NK-92 treated with Interleukin-12 subunit alpha and Interleukin-12 subunit beta, amount 100 ng/mL, for 24 hours (cell line): ENCODE measurements around the gene TLR9.
A peak's percentile ranks its signal among the peaks of the same experiment; 100 is the strongest.

Experiments
- DNase-seq: peaks from one replicate; lab custom pipeline; 2025; lab: John Stamatoyannopoulos, UW

Gene TLR9

GRCh38 chr3:52231502-52232278, 6.2 kb upstream of the TLR9 start:
- DNase-seq = peak; percentile 25

GRCh38 chr3:52230889-52231499, 5.5 kb upstream of the TLR9 start:
- no peak for DNase-seq

DNA sequence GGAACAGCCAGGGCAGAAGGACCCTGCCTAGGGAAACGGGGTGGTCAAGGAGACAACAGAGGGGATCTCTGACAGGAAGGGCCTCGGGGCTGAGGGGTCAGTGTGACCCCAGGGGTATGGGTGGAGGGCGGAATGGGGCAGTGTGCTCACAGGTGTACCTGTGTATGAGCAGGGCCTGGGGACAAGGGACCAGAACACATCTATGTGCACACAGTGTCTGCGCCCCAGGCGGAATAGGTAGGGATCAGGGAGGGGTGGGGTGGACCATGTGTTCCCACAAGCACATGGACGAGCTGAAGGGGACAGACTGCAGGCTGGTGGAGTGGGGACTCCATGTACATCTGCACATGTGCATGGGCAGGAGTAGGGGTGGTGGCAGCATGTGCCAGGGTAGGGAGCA, 5.0 kb upstream of the TLR9 start:
- no peak for DNase-seq

DNA sequence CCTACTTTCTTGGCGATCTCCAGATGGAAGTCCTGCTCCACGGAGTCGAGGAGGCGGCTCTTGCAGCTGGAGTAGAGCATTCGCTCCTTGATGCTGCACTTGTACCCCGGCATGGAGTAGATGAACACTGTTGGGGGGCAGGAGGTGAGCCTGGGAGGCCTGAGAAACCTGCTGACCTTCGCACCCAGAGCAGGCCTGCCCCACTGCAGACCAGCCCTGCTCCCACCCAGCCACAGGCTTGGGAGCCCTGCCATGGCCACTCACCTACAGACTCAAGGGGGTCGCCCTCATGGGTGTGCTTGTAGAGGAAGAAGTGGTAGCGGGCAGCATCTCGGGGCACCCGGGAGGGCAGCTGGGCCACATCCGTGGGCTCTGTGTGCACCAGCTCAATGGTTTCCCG, 4.2 kb upstream of the TLR9 start:
- no peak for DNase-seq

DNA sequence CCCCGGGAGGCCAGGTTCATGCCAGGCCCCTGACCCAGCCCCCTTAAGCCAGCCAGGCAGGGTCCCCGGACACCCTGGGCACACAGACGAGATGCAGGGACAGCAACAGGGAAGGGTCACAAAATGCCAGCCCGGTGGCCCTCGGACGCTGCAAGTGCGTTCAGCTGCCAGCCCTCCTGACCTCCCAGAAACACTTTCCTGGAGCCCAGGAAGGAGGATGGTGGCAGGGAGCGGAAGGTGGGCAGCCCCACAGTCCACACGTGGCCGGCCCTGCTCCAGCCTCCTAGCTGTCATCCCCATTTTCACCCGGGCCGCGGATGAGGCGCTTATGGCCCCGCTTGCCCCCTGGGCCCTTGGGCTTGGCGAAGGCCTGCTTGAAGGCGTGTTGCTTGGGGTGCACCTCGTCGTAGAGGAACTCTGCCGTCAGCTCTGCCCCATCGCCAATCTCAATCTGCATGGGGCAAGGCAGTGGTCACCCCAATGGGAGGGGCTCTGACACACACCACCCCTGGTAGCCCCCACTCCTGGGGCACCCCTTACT, 3.4 kb upstream of the TLR9 start:
- no peak for DNase-seq

- DNase-seq = no peak
Observed at GRCh38 chr3:52228266-52228665, 2.8 kb upstream of the TLR9 start.

- no peak for DNase-seq
Observed at GRCh38 chr3:52227766-52228165, 2.3 kb upstream of the TLR9 start.

DNA sequence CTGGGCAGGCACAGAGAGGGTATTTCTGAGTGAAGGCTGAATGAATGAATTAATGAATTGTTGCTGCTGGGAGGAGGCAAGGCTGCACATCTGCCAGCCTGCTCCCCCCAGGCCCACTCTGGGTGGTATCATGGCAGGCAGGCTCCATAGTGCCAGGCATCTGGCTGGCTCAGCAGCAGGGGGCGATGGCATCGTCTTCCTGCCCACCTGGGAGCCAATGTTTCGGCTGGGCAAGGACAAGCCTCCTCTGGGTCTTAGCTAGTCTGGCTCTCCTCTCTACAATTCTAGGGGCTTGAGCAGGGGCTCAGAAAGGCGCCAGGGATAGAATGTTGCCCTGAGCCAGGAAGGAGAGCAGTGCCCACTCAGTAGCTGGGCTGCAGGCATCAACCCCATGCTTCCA, 1.7 kb upstream of the TLR9 start:
- no peak for DNase-seq

GRCh38 chr3:52226229-52226817, 878 bp upstream of the TLR9 start:
- no peak for DNase-seq

- DNase-seq = no peak
Observed at GRCh38 chr3:52223449-52224408, 1.7 kb downstream of the TLR9 start.

DNA sequence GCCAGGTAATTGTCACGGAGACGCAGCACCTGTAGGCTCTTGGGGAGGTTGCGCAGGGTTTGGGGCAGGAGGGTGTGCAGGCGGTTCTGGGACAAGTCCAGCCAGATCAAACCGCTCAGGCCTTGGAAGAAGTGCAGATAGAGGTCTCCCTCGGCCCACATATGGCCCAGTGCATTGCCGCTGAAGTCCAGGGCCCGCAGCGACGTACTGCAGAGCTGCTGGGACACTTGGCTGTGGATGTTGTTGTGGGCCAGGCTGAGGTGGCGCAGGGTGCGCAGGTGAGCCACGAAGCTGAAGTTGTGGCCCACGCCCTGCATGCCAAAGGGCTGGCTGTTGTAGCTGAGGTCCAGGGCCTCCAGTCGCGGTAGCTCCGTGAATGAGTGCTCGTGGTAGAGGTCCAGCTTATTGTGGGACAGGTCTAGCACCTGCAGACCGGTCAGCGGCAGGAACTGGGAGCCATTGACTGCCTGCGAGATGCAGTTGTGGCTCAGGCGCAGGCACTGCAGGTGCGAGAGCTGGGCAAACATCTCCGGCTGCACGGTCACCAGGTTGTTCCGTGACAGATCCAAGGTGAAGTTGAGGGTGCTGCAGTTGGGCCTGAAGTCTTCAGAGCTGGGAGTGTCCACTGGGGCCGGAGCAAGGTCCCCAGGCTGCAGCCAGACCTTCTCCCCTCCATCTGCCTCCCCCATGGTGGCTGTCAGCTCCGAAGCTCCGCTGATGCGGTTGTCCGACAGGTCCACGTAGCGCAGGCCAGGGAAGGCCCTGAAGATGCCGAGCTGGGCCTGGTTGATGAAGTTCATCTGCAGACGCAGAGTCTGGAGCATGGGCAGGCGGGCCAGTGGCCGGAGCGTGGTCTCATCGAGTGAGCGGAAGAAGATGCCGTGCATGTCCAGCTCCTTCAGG, 2.9 kb downstream of the TLR9 start:
- no peak for DNase-seq

DNA sequence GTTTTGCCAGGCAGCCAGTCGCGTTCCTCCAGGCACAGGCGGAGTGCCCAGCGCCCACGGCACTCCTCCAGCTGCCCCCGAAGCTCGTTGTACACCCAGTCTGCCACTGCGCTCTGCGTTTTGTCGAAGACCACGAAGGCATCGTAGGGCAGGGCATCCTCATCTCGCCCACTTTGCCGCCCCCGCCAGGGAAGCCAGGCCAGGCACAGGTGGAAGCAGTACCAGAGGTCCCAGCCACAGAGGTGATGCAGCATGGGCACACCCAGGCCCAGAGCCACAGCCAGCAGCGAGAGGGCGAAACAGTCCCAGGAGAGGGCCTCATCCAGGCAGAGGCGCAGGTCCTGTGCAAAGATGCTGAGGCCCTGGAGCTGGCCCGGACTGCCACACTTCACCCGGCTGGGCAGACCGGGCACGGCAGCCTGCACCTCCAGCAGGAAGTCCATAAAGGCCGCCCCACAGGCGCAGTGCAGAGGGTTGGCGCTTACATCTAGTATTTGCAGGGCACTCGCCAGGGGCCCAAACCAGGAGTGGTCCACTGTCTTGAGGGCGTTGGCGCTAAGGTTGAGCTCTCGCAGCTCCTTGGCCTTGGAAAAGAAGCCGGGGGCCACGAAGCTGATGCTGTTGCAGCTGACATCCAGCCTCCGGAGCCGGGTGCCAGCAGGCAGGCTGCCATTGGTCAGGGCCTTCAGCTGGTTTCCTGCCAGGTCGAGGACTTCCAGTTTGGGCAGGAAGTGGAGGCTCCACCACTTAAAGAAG, 3.7 kb downstream of the TLR9 start:
- DNase-seq = no peak

DNA sequence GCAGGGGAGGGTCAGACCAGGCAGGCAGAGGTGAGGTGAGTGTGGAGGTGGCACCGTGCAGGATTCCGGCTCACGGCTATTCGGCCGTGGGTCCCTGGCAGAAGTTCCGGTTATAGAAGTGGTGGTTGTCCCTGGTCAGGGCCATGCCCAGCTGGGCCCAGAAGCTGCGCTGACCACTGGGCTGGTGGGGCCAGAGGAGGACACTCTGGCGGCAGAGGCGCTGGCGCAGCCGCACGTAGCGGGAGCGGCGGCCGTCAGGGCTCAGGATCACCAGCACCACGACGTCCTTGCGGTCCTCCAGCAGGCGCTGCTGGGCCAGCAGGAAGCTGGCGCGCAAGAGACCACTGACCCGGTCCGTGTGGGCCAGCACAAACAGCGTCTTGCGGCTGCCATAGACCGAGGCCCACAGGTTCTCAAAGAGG, 4.3 kb downstream of the TLR9 start:
- DNase-seq = no peak

GRCh38 chr3:52220380-52221026, 4.9 kb downstream of the TLR9 start:
- peak; percentile 47 for DNase-seq

DNA sequence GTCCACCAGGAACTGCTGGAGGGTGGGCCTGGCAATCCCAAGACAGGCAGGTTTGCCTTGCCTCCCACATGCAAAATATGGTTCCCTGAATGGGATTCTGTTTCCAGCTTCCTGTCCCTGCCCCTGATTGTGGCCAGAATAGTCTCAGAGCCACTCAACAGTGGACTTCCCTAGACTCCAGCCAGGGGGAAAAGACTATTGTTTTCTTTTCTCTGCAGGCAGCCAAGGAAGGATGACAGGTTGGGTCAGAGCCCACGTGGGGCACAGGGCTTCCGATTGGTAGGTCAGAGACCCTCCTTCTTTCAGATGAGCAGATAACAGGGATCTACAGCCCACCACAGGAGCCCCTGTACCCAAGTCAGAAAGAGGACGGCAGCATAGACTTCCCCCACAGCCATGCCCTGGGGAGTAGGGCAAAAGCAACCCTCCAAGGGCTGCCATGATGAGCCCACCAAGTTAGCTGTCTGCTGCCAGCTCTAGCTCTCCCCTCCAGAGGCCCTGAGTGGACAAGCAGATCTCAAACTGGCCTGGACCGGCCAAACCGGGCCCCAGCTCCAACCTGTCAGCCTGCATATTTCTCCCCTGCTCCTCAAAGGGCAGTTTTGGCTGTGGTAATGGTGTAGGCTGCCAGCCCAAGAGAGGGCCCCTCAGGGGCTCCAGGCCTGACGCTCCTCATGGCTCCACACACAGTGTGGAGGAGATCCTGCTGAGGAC, 6.4 kb downstream of the TLR9 start:
- DNase-seq = no peak

DNA sequence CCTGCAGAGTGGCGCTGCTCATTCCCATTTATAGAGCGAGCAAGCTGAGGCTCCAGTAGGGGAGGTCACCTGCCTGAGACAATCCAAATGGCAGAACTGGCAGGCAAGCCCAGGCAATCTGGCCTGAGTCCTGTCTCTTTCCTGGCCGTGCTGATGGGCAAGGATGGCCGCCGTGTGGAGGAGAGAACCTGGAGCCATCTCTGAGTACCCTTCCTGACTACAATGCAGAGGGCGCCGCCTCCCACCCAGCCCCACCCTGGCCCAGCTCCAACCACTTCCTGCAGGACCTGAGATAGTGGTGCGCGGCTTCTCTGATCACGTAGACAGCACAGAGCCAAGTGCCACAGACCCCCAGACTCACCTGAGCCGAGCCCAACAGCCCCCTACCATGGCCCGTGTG, 7.0 kb downstream of the TLR9 start:
- DNase-seq = no peak

GRCh38 chr3:52218026-52218425, 7.4 kb downstream of the TLR9 start:
- DNase-seq = no peak

- no peak for DNase-seq
Observed at GRCh38 chr3:52217409-52217805, 8.0 kb downstream of the TLR9 start.
